ENCODE results near the gene ABI3BP.

DNA sequence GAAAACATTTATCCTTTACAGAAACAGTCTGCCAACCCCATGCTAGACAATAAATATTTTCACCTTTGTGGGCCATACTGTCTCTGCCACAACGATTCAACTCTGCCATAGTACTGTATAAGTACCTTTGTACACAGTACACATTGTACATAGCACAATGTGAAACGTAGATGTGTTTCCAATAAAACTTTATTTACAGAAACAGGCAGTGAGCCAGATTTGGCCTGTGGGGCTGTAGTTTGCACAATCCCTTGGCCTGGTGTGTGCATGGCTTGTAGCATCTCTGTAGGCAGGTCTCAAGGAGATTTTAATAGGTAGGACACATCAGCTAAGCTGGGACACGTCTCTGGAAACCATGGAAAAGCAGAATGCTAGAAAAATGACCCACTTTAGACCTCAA, 209.6 kb downstream of the ABI3BP start:
- no peak for TF ChIP-seq GATA3 (IDR thresholded peaks at IDR 0.05; ENCODE audit: low read depth, low read length)
- TF ChIP-seq GATA2 (IDR thresholded peaks at IDR 0.05; ENCODE audit: low read depth, low read length) = no peak

Measured in SH-SY5Y (cell line).